Memory B cell (primary cell): Measurements from ENCODE around the gene ZFYVE28.
"Not testable (repeated sequence)": the region's sequence is repeated elsewhere in the genome, so short reads cannot be mapped to it uniquely, and the experiment has no call there.

Experiments
- ATAC-seq: fragments of 150-1000 bp; cut with Tn5 transposase; 2 replicates; pipeline ENCODE4 v1.10.0; 2021; ENCODE audit warnings: low read depth, mild to moderate bottlenecking, moderate library complexity
- DNase-seq, 2 donors: peaks; one replicate each; pipeline ENCODE4 v3.0.0; 2022; ENCODE audit warnings: low spot score in 2 of 2
- H3K27ac Mint-ChIP-seq: one replicate; pipeline ENCODE4 v1.8.0; 2022; ENCODE audit warnings: mild to moderate bottlenecking, moderate library complexity, mixed read lengths
- H3K27me3 Mint-ChIP-seq: one replicate; pipeline ENCODE4 v1.8.0; 2022; ENCODE audit warnings: mixed read lengths
- H3K36me3 Mint-ChIP-seq: one replicate; pipeline ENCODE4 v1.8.0; 2022; ENCODE audit warnings: mild to moderate bottlenecking, mixed read lengths
- H3K4me1 Mint-ChIP-seq: one replicate; pipeline ENCODE4 v1.8.0; 2022; ENCODE audit warnings: mixed read lengths
- H3K4me3 Mint-ChIP-seq: one replicate; pipeline ENCODE4 v1.8.0; 2022; ENCODE audit warnings: mild to moderate bottlenecking, moderate library complexity, mixed read lengths
- H3K9me3 Mint-ChIP-seq: one replicate; pipeline ENCODE4 v1.8.0; 2022; ENCODE audit warnings: mixed read lengths

Gene ZFYVE28

DNA sequence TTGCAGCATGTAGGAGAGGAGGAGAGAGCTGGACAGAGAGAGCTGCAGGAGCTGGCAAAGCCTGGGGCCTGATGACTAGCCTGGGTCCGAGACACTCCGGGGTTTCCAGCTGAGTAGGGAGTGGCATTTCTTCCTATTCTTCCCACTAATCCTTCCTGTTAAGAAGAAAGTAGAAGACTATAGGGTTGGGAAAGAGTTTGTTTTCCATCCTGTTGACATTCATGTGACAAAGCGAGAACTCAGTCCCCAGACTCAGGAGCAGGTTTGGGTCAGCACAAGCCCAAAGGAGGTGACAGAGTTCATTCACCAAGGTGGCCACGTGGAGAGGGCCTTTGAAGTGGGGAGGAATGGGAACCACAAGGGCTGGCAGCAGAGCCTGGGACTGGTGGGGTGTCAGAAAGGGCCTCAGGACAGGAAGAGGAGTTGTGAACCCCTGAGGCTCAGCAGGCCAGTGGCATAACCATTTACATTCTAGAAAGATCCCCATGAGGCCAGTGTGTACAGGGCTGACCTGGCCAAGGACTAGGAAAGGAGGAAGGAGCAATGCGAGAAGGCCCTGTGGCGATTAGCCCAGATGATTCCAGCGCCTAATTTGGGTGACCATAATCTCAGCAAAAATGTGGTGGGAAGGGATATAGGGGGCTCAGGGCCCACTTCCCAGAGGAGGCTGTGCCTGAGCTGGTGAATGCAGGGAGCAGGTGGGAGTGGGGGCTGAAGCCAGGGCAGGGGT is 173.2 kb downstream of the ZFYVE28 start:
- H3K27ac Mint-ChIP-seq: peak overlapping the region; percentile 21
- ATAC-seq (no peak), DNase-seq (no peak)
- no peaks in the 10 kb centered on the region for H3K9me3 Mint-ChIP-seq
- H3K4me3 Mint-ChIP-seq: no peak overlapping the region
- H3K36me3 Mint-ChIP-seq: peaks cover 4% of the 10 kb centered on the region
- H3K4me1 Mint-ChIP-seq: peaks cover 21% of the 10 kb centered on the region
- no peaks in the 10 kb centered on the region for H3K27me3 Mint-ChIP-seq

DNA sequence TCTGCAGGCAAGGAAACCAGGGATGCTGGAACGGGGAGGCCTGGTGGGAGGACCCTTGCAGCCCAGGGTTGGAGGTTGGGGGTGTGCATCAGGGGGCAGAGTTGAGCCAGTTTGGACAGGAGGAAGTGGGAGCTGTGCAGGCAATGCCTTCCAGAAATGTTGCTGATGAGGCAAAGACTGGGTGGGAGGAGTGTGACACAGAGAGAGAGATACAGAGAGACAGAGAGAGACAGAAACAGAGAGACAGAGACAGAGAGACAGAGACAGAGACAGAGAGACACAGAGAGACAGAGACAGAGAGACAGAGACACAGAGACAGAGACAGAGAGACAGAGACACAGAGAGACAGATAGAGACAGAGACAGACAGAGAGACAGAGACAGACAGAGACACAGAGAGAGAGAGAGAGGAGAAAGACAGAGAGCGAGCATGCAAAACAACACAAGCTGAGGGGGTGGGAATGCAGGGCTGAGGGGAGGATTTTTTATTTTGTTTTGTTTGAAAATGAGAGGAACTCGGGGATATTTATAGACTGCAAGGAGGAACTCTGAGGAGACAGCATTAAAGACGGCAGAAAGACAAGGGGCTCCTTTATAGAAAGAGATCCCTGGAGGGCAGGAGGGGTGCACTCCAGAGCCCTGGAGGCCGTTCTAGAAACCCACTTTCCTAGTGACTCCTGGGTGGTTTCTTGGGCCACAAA is 174.6 kb downstream of the ZFYVE28 start:
- Mint-ChIP-seq H3K9me3 (no peaks in the 10 kb centered on the region), H3K36me3 (peaks cover 7% of the 10 kb centered on the region), H3K27ac (peak overlapping the region; percentile 39), H3K4me1 (peaks cover 28% of the 10 kb centered on the region), H3K4me3 (no peak overlapping the region), H3K27me3 (no peaks in the 10 kb centered on the region)
- ATAC-seq: no peak
- no peak for DNase-seq

DNA sequence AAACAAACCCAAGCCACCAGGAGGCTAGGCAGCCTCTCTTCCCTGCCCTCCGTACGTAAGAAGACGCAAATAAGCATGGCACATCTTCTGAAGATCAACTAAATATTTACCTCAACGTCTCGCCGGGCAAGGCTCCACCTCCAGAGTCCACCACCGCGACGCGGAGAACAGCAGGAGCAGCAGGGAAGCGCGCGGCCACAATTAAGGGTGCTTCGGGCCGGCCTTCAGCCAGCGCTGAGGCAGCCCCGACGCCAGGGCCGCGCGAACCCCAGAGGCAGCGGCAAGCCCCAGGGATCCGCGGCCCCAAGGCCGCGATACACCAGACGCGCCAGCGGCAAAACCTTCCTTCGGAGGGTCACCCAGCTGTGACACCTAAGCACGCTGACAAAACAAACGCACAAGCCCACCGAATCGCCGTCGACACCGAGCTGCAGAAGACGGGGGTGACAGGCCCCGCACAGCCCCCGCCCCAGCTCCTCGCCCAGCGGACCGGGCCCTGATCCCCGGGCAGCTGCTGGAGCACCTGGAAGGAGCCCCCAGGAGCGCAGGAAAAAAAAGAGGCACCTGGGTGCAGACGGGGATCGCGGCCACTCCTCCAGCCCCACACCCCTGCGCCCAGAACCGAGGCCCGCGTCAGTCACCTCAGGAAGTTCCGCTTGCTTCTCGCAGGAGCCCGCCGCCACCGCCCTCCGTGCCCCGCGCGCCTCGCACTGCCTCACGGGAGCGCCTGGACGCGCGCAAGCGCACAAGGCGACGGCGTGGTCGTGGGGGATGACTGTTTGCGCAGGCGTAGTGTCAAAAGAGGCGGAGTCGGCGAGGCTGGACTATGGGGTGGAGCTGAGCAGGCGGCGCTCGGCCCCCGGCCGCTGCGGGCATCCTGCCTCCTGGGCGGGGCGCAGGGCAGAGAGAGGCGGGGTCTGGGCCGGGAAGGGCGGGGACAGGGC is 176.8 kb downstream of the ZFYVE28 start, which contains the start of the genes HAUS3 and POLN:
HAUS3 (minus strand) TSS at position 712 of the 944 bp plus-strand sequence. CDS start 1,175 bp downstream, outside the sequence.
POLN (minus strand) TSS at position 712 of the 944 bp plus-strand sequence. CDS start 12,890 bp downstream, outside the sequence.
- H3K4me1 Mint-ChIP-seq: peaks cover 36% of the 10 kb centered on the region
- DNase-seq: peak; percentile 98 to 100
- H3K27me3 Mint-ChIP-seq: no peaks in the 10 kb centered on the region
- H3K4me3 Mint-ChIP-seq: peak within 1 kb of the TSS; percentile 87
- H3K27ac Mint-ChIP-seq: peak within 1 kb of the TSS; percentile 91
- peak; percentile 87 for ATAC-seq
- peaks cover 13% of the 10 kb centered on the region for H3K36me3 Mint-ChIP-seq
- no peaks in the 10 kb centered on the region for H3K9me3 Mint-ChIP-seq

DNA sequence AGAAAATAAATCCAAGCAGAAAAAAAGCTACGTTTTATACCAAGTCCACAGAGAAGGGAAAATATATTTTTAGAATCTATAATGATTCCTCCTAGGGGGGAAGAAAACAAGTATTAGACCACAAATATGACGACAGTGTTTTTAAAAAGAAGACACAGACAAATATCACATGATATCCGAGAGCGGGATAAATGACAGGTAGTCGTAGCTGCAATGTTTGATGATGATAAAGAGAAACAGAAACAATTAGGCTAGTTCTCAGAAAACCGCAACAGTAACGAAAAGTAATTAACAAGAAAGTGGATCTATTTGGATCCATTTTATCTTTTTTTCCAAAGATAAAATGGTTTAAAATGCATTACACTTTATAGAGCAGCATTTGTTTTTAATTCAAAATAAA is 177.4 kb downstream of the ZFYVE28 start:
- H3K4me3 Mint-ChIP-seq: peak overlapping the region; percentile 87
- H3K9me3 Mint-ChIP-seq: no peaks in the 10 kb centered on the region
- H3K36me3 Mint-ChIP-seq: peaks cover 13% of the 10 kb centered on the region
- no peaks in the 10 kb centered on the region for H3K27me3 Mint-ChIP-seq
- no peak for ATAC-seq
- no peak for DNase-seq
- peaks cover 36% of the 10 kb centered on the region for H3K4me1 Mint-ChIP-seq
- H3K27ac Mint-ChIP-seq: peak overlapping the region; percentile 91

DNA sequence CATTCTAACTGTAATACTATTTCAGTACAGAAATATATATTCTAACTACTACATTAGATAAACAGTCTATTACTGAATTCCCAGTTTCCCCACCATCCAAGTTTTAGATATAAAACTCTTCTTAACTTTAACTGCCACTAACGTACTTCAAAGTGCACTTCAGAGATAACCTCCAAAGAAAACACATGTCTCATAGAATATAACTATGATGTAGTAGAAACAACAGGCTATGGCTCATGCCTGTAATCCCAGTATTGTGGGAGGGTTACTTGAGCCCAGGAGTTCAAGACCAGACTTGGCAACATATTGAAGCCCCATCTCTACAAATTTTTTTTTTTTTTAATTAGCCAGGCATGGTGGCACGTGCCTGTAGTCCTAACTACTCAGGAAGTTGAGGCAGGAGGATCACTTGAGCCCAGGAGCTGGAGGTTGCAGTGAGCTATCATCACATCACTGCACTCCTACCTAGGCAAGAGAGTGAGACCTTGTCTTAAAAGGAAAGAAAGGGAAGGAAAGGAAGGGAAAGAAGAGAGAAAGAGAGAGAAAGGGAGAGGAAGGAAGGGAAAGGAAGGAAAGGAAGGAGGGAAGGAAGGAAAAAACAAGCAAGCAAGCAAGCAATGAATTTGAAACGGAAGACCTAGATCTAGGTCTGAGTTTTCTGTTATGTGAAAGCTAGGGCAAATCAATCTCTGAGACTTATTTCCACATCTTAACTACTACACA is 181.3 kb downstream of the ZFYVE28 start:
- Mint-ChIP-seq H3K27me3 (no peaks in the 10 kb centered on the region), H3K4me1 (peaks cover 29% of the 10 kb centered on the region), H3K27ac (no peak overlapping the region), H3K4me3 (no peak overlapping the region), H3K36me3 (peaks cover 26% of the 10 kb centered on the region), H3K9me3 (no peaks in the 10 kb centered on the region)
- DNase-seq (no peak), ATAC-seq (no peak)

DNA sequence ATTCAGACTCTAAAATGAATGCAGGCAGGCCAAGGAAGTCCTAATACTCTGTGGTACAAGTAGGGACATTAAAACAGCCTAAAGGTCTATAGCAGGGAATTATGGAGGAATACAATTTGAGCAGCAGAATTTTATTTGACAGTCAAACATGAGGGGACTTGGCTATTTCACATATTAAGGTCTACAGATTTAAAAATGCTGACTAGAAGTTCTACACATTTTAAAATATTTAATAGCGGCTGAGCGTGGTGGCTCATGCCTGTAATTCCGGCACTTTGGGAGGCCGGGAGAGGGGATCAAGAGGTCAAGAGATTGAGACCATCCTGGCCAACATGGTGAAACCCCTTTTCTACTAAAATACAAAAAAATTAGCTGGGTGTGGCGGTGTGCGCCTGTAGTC is 187.4 kb downstream of the ZFYVE28 start:
- ATAC-seq (no peak), DNase-seq (no peak)
- no peak overlapping the region for H3K4me3 Mint-ChIP-seq
- H3K9me3 Mint-ChIP-seq: no peaks in the 10 kb centered on the region
- no peaks in the 10 kb centered on the region for H3K27me3 Mint-ChIP-seq
- H3K27ac Mint-ChIP-seq: no peak overlapping the region
- peaks cover 14% of the 10 kb centered on the region for H3K36me3 Mint-ChIP-seq
- peaks cover 7% of the 10 kb centered on the region for H3K4me1 Mint-ChIP-seq

DNA sequence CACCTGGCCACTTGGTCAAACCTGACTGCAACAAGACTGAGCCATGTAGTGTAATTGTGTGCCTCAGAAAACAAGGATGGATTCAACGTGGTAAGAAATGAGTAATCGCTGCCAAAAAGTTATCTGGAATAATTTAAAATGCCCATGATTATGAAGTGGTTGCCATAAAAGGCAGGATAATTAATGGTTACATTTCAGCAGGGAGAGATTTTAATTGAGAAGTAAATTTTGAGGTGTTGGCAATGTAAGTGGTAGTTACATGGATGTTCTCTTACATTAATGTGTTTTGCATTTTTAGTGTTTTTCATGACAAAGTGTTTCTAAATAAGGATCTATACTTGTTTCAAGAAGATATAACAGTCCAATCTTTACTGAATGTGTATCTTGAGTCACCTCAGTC is 192.2 kb downstream of the ZFYVE28 start:
- DNase-seq (no peak), ATAC-seq (no peak)
- H3K36me3 Mint-ChIP-seq: peaks cover 3% of the 10 kb centered on the region
- no peaks in the 10 kb centered on the region for H3K9me3 Mint-ChIP-seq
- H3K4me1 Mint-ChIP-seq: peaks cover 2% of the 10 kb centered on the region
- no peaks in the 10 kb centered on the region for H3K27me3 Mint-ChIP-seq
- no peak overlapping the region for H3K4me3 Mint-ChIP-seq
- H3K27ac Mint-ChIP-seq: no peak overlapping the region

DNA sequence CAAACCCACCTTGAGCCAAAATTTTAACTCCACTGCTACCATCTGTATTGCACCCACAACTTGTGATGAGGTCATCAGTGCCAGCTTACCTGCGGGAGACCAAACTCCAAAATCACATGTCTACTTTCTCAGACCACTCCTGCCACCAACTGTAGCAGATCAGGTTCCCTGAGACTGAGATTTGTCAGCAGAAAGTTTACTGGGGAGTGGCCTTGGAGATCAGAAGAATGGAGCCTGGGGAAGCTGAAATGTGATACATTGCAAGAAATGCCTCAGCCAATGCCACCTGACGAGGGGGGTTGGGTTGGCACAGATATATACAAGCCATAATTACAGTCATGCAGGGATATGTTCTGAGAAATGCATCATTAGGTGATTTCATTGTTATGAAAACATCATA is 195.6 kb downstream of the ZFYVE28 start:
- Mint-ChIP-seq H3K4me1 (peaks cover 7% of the 10 kb centered on the region), H3K27me3 (no peaks in the 10 kb centered on the region), H3K4me3 (no peak overlapping the region), H3K9me3 (no peaks in the 10 kb centered on the region), H3K27ac (no peak overlapping the region), H3K36me3 (peaks cover 3% of the 10 kb centered on the region)
- ATAC-seq: no peak
- no peak for DNase-seq

DNA sequence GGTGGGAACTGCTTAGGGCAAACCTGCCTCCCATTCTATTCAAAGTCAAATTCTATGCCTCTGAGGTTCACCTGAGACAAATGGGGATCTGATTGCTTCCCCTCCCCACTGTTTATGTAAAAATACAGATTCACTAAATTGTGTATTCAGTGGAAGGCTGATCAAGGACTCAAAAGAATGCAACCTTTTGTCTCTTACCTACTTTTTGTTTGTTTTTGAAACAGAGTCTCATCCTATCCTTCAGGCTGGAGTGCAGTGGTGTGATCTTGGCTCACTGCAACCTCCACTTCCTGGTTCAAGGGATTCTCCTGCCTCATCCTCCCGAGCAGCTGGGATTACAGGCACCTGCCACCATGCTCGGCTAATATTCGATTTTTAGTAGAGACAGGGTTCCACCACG is 197.1 kb downstream of the ZFYVE28 start:
- H3K27me3 Mint-ChIP-seq, H3K36me3 Mint-ChIP-seq, H3K4me1 Mint-ChIP-seq, ATAC-seq, H3K9me3 Mint-ChIP-seq, H3K27ac Mint-ChIP-seq, DNase-seq, H3K4me3 Mint-ChIP-seq: not testable (repeated sequence)

DNA sequence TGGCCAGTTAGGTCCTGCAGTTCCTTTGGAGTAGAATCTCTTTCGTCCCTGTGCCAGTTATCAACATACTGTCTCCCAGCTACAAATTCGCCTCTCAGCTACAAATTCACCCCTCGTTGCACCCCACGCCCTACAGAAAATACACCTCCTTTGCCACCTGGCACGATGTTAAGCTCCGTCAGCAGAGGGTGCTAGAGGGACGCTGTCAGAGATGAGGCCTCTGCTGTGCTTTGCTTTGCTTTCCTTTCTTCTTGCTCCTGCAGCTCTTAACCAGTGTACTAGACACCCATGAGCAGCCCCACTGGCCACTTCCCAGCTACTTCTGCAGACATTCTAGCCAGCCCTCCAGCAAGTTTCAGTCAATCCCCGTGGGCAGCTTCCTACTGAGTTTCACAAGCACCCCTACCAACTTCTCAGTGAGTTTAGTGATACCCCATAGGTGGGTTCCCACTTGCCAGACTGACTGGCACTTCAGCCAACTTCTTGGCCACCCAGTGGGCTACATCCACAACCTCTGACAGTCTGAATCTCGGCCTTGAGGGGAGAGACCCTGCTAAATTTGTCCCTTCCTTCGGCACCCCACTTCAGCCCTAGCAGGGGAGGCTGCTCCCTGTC is 198.3 kb downstream of the ZFYVE28 start:
- ATAC-seq (peak; percentile 96), DNase-seq (peak; percentile 76 to 82)
- Mint-ChIP-seq H3K4me1 (peaks cover 5% of the 10 kb centered on the region), H3K4me3 (no peak overlapping the region), H3K9me3 (no peaks in the 10 kb centered on the region), H3K27me3 (no peaks in the 10 kb centered on the region), H3K36me3 (peaks cover 2% of the 10 kb centered on the region), H3K27ac (no peak overlapping the region)
